ENCODE data around the gene TNK2. TPM values are rescaled to one million over a fixed set of nuclear protein-coding genes. Genes with fewer than 3 reads are reported as not detected.

Gene TNK2
- polyA plus RNA-seq, 2 of the 4 experiments (the other 2 are of a cell fraction) = 2.2 to 12.5 TPM

- 0 out of 3 replicates have a peak, but pooled peaks cover 4% of the 10 kb centered on the region for H3K4me1 ChIP-seq
- ChIA-PET CTCF (interaction anchor here (1.6 to 2.3 kb wide), 3 partner anchors 34 to 48 kb away, joined by 5 to 7 read pairs (median 6); no protein-coding TSS in a partner anchor), POLR2A (no interaction called here)
- FAIRE-seq (no peak), DNase-seq (ENCODE audit: low read depth in 1 of 2, low spot score in 1 of 2) (peak in 1 of 2 experiments; percentile 52), ATAC-seq (peak; percentile 37 to 49; a peak in 3 of 6 replicates)
- H3K9me3 ChIP-seq = no peaks in the 10 kb centered on the region
- H3K27ac ChIP-seq = peak overlapping the region in 1 of 2 experiments; percentile 39; a peak in 2 of 6 replicates
- H3K4me3 ChIP-seq = no peak overlapping the region
- 77% methylated on average over 15 of the region's 18 CpGs for WGBS (ENCODE audit: missing lambda C conversion rate)
- no peak overlapping the region for H3K4me2 ChIP-seq
- TF ChIP-seq CHD4 (IDR thresholded peaks at IDR 0.05; ENCODE audit: borderline replicate concordance) = no peak
- TF ChIP-seq ELK1 (IDR thresholded peaks at IDR 0.05; ENCODE audit: low read depth, low read length) = no peak
- TF ChIP-seq MAFK (IDR thresholded peaks at IDR 0.05; ENCODE audit: partially characterized antibody) = peak; percentile 19
- TF ChIP-seq SMC3 (IDR thresholded peaks at IDR 0.05) = no peak
Measured at GRCh38 chr3:195815169-195815771, 93.1 kb downstream of the TNK2 start.

- no peak for FAIRE-seq
- no peak overlapping the region for H3K27ac ChIP-seq
- 79% methylated on average over 23 of the region's 24 CpGs for WGBS (ENCODE audit: missing lambda C conversion rate)
- ChIA-PET CTCF (interaction anchor here (0.7 to 2.3 kb wide), 4 partner anchors 35 to 107 kb away, joined by 3 to 7 read pairs (median 6); no protein-coding TSS in a partner anchor), POLR2A (no interaction called here)
- no peak for DNase-seq (ENCODE audit: low read depth in 1 of 2, low spot score in 1 of 2)
- no peak for ATAC-seq
- 0 out of 3 replicates have a peak, but pooled peaks cover 4% of the 10 kb centered on the region for H3K4me1 ChIP-seq
- no peak overlapping the region for H3K4me2 ChIP-seq
- H3K4me3 ChIP-seq = no peak overlapping the region
- H3K9me3 ChIP-seq = no peaks in the 10 kb centered on the region
- TF ChIP-seq CHD2 (IDR thresholded peaks at IDR 0.05; ENCODE audit: low read length, partially characterized antibody) (no peak), ATOH8 (CRISPR knock-in tag; IDR thresholded peaks at IDR 0.05; ENCODE audit: low read depth) (no peak), CHD4 (IDR thresholded peaks at IDR 0.05; ENCODE audit: borderline replicate concordance) (no peak), MAZ (IDR thresholded peaks at IDR 0.05; ENCODE audit: borderline replicate concordance, low read depth, low read length) (no peak)
Measured at GRCh38 chr3:195813916-195814640, 94.3 kb downstream of the TNK2 start.

Small RNAs within 50 kb of the gene (small RNA-seq; reads per million reads assigned to genes)
- gene MIR6829 (0 reads per million in 6 experiments), gene RNU2-11P (0 reads per million in 6 experiments)

Other genes starting within 250 kb of the TNK2 start
- gene MUC20, start 187.6 kb downstream of the TNK2 start, polyA plus RNA-seq (2011; rRNA removed) = 0.44 and 0.65 TPM in 2 replicates
- gene MUC20, start 187.6 kb downstream of the TNK2 start, polyA plus RNA-seq (2017; fragmentation: RNase III; extraction: RNeasy Plus Mini Kit Qiagen cat#74134 plus additional on column Dnase treatment) = 0.76 to 0.95 TPM (median 0.87 TPM) in 3 replicates
- 0.04 TPM in 1 of 2 replicates, not detected in the other for gene MUC4, start 96.6 kb downstream of the TNK2 start, polyA plus RNA-seq (2011; rRNA removed)
- not detected in 3 replicates for gene MUC4, start 96.6 kb downstream of the TNK2 start, polyA plus RNA-seq (2017; fragmentation: RNase III; extraction: RNeasy Plus Mini Kit Qiagen cat#74134 plus additional on column Dnase treatment)
- 146 and 147 TPM in 2 replicates for gene TFRC, start 173.5 kb upstream of the TNK2 start, polyA plus RNA-seq (2011; rRNA removed)
- gene TFRC, start 173.5 kb upstream of the TNK2 start, polyA plus RNA-seq (2017; fragmentation: RNase III; extraction: RNeasy Plus Mini Kit Qiagen cat#74134 plus additional on column Dnase treatment) = 114 to 139 TPM (median 132 TPM) in 3 replicates